Suppressor macrophage (primary cell): Measurements from ENCODE around the gene HSD3B7.

ENCODE experiments used
- DNase-seq, 4 experiments: peaks; one replicate each; pipeline ENCODE4 v3.0.0-alpha.2; 2020 to 2022

HSD3B7 gene

DNA sequence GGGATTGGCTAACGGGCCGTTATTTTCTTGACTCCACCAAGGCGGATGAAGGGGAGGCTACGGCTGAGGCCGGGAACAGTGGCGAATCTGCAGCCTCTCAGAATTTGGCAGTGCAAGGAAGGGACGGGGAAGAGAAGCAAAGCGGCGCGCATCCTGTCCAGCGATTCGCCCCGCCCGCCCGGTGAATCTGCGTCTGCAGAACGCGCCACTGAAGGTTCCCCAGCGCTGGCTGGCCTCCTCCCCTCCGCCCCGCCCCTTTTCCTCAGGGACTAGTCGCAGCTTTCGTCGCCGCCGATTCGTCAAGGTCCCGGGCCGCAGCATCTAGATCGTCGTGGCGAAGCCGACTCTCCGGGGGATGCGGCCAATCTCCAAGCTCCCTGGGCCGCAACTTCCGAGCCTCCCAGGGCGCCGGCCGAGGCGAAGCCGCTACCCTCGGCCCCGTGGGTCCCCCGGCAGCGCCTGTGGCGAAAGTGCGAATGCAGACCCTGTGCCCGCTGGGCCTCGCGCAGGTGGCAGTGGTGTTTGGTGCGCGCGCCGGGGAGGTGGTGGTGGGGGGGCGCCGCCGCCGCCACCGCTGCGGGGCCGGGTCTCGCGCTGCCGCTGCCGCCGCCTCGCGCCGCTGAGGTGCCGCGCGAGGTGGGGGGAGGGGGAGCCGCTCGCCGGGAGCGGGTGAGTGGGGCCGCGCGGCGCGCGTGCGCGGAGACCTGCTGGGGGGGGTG lies 27.4 kb upstream of the HSD3B7 start, which contains the start of gene SETD1A:
Gene SETD1A, plus strand, starts transcription at position 299 of the 719 bp plus-strand sequence. CDS start 978 bp downstream, outside the sequence.
- peak; percentile 97 to 99 (median 98) for DNase-seq

DNA sequence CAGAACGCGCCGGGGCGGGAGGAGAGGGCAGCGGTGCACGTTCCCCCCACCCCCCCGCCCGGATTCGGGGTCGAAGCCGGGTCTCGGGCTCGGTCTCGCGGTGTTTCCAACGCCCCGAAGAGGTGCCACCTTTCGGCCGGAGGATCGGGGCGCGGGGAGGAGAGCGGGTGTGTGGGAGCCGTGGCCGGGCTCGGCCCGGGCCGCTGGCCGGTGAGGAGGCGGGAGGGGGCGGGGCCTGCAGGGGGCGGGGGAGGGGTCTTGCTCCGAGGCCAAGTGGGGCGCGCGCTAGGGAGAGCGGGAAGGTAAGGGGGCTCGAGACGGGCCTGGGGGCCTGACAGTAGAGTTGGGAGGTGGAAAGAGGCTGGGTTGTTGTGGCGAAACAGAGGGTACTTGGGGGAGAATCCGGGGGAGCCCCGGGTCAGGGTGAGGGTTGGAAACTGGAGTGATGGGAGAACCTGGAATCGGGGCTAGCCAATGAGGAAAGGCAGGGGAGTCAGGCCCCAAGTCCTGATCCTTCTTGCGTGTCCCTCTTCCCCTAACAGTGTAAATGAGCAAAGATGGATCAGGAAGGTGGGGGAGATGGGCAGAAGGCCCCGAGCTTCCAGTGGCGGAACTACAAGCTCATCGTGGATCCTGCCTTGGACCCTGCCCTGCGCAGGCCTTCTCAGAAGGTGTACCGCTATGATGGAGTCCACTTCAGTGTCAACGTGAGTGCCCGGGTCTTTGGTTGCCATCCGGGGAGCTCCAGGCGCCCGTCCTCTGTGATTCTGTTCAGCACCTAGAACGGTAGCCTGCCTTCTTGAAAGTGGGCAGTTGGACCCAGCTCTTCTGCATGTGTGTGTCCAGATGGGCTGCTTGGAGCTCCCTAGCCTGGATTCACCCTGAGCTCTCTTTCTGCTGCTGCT lies 26.6 kb upstream of the HSD3B7 start:
- DNase-seq, result peak; percentile 38 to 77 (median 64)

DNA sequence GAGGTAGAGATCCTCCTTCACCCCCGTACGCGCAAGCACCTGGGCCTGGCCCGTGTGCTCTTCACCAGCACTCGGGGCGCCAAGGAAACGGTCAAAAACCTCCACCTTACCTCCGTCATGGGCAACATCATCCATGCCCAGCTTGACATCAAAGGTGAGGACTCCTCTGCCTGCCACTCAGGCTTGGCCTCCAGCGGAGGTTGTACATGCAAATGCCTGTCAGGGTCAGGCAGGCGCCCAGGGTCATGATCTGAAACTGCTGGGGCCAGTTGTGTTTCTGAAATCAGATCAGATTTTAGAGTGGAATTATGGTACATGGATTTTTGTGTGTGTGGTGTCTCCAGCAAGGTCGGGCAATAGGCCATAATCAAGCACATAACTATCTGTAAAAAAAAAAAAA lies 23.6 kb upstream of the HSD3B7 start:
- no peak for DNase-seq

DNA sequence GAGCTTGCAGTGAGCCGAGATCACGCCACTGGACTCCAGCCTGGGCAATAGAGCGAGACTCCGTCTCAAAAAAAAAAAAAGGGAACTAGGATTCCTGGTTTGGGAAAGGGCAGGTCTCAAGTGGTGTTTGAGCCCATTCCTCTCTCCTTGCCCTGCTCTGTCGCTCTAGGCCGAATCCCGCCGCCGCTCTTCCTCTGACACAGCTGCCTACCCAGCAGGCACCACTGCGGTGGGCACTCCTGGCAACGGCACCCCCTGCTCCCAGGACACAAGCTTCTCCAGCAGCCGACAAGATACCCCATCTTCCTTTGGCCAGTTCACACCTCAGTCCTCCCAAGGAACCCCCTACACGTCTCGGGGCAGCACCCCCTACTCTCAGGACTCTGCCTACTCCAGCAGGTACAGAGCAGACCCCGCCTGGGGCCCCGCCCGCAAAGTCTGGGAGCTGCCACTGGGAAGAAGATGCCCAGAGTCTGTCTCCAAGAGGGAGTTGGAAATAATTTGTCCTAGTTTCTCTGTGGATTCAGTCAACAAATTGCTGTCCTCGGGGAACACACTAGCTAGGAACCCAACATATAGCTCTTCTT lies 21.0 kb upstream of the HSD3B7 start:
- no peak for DNase-seq

DNA sequence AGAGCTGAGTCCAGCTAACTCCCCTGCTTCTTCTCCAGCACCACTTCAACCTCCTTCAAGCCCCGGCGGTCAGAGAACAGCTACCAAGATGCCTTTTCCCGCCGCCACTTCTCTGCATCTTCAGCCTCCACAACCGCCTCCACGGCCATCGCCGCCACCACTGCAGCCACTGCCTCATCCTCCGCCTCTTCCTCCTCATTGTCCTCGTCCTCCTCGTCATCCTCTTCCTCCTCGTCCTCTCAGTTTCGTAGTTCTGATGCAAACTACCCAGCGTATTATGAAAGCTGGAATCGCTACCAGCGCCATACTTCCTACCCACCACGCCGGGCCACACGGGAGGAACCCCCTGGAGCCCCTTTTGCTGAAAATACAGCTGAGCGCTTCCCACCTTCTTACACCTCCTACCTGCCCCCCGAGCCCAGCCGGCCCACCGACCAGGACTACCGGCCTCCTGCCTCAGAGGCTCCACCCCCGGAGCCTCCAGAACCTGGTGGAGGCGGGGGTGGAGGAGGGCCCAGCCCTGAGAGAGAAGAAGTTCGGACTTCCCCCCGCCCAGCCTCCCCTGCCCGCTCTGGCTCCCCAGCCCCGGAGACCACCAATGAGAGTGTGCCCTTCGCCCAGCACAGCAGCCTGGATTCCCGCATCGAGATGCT lies 20.3 kb upstream of the HSD3B7 start:
- peak in 1 of 4 experiments; percentile 26 for DNase-seq

DNA sequence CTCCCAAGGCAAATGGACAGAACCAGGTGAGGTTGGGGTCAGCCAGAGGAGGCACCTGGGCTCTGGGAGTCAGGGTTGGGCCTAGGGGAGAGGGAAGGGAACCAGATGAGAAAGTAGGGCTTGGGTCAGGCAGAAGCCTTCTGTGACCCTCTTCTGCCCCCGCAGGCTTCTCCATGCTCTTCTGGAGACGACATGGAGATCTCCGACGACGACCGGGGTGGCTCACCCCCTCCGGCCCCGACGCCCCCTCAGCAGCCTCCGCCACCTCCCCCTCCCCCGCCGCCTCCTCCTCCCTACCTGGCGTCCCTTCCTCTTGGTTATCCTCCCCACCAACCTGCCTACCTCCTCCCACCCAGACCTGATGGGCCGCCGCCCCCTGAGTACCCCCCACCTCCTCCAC lies 19.6 kb upstream of the HSD3B7 start:
- DNase-seq, result no peak

DNA sequence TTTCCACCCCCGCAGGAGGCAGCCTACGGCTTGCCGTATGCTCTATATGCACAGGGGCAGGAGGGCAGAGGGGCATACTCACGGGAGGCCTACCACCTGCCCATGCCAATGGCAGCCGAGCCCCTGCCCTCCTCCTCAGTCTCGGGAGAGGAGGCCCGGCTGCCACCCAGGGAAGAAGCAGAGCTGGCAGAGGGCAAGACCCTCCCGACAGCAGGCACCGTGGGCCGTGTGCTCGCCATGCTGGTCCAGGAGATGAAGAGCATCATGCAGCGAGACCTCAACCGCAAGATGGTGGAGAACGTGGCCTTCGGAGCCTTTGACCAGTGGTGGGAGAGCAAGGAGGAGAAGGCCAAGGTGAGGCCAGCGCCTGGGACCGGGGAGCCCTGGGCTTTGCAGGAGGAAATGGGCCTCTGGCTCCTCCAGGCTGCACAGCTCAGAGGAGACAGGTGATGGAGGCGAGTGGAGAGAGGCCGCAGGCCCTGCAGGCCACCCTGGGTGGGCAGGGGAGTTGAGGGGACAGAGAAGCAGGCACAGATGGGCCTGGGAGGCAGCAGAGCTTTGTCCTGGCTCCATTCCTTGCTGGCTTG lies 18.9 kb upstream of the HSD3B7 start:
- no peak for DNase-seq

DNA sequence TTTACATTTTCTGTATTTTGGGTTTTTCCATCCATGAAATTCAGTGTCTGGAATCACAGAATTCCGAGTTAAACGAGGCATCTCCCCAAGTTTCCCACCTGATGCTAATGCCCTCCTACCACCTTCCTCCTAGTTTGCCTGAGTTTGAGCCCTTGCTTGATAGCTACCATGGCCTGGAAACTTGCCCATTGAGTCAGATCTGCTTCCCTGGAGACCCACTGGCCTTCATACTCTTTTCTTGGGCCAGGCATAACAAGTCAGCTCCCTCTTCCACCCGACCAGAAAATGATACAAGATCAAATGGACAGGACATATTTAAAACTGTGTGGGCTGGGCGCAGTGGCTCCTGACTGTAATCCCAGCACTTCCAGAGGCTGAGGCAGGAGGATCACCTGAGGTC lies 17.2 kb upstream of the HSD3B7 start:
- no peak for DNase-seq

DNA sequence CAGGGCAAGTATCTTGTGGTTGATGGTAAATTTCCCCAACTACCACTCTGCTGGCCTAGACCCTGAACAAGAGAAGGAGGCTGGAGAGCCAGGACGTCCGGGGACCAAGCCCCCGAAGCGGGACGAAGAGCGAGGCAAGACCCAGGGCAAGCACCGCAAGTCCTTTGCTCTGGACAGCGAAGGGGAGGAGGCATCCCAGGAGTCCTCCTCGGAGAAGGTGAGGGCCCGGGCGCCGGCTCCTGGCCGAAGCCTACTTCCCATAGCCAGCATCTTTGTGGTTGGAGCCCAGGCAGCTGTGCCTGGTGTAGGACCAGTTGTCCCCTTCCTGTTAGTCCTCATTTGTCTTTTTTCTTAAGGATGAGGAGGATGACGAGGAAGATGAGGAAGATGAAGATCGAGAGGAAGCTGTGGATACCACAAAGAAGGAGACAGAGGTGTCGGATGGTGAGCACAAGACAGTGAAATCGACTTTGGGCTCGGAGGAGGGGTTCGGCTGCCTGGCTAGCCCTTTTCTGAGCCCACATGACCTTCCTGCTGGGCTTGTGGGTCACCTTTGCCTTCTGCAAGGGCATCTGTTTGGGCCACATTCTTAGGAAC lies 15.7 kb upstream of the HSD3B7 start:
- DNase-seq, result no peak

DNA sequence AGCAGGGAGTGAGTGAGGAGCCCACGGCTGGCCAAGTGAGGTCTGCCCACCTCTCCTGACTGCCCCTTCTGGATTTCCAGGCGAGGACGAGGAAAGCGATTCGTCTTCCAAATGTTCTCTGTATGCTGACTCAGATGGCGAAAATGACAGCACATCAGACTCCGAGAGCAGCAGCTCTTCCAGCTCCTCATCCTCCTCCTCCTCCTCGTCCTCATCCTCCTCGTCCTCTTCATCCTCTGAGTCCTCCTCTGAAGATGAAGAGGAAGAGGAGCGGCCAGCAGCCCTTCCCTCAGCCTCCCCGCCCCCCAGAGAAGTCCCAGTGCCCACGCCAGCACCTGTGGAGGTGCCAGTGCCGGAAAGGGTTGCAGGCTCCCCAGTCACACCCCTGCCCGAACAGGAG lies 13.7 kb upstream of the HSD3B7 start:
- no peak for DNase-seq

DNA sequence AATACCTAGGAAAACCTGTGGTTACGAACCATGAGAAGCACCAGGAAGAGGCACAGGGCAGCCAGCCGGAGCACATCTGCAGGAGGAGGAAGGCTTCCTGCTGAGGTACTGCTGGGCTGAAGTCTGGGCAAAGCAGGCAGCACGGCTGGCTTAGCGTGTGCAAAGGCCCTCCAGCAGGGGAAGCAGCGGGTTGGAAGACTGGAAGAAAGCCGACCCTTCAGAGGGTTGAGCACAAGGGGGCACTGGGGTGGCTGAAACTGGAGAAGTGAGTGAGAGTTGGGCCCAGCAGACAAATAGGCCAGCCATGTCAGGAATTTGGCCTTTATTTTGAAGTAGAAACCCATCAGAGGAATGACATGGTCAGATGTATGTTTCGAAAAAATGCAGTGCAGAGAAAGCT lies 12.1 kb upstream of the HSD3B7 start:
- DNase-seq, result no peak

DNA sequence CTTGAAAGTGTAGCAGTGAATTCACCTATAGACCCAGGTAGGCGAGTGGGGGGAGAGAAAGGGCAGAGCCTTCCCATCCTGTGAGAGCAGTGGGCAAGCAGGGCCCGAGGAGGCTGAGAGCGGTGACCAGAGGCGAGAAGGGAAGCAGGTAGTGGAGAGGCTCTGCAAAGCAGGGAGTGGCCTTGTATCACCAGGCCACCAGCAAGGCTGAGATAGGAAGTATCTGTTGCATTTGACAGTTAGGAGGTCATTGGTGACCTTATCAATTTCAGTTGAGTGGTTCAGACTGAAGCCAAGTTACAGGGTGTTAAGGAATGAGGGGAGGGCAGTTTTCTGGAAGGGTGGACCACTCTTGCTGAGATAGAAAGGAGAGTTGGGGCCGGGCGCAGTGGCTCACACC lies 10.7 kb upstream of the HSD3B7 start:
- no peak for DNase-seq

DNA sequence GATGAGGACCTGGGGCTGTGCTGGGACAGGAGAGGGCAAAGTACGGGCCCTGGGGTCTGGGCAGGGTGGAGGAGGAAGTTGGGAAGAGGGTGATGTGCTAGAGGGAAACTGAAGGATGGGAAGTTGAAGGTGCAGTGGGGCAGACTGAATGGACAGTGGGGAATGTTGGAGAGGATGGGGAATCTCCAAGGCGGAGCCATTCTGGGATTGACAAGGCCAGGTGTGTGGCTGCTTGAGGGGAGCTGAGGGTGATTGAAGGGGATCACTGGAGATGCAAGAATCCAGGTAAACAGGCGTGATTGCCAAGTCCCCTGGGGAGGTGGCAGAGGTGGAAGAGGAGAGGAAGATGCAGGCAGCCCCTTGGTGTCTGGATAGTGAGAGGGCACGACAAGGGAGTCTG lies 8.5 kb upstream of the HSD3B7 start:
- DNase-seq, result no peak

DNA sequence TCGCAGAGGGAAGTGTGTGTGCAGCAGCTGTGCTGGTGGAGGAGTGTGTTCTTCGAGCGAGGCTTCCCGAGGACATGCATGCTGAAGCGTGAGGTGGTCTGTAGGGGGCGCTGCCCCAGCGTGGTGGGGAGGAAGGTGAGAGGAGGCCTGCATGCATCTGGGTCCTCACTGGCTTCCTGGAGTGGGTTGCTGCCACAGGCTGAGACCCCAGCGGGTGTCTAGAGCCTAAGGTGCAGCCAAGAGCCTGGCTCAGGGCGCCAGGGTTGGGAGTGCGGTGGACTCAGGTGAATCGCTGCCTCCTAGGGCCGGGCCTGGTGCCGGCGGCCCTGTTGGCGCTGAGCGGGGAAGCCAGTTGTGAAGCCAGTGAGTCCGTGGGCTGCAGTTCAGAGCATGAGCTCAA lies 7.5 kb upstream of the HSD3B7 start:
- peak in 1 of 4 experiments; percentile 52 for DNase-seq

DNA sequence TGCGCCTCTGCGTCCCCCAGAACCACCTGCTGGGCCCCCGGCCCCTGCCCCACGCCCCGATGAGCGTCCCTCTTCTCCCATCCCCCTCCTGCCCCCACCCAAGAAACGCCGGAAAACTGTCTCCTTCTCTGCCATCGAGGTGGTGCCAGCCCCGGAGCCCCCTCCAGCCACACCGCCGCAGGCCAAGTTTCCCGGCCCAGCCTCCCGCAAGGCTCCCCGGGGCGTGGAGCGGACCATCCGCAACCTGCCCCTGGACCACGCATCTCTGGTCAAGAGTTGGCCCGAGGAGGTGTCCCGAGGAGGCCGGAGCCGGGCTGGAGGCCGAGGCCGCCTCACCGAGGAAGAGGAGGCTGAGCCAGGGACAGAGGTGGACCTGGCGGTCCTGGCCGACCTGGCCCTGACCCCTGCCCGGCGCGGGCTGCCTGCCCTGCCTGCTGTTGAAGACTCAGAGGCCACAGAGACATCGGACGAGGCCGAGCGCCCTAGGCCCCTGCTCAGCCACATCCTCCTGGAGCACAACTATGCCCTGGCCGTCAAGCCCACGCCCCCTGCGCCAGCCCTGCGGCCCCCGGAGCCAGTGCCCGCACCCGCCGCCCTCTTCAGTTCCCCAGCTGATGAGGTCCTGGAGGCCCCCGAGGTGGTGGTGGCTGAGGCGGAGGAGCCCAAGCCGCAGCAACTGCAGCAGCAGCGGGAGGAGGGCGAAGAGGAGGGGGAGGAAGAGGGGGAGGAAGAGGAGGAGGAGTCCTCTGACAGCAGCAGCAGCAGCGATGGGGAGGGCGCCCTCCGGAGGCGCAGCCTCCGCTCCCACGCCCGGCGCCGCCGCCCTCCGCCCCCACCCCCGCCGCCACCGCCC lies 5.6 kb upstream of the HSD3B7 start:
- DNase-seq, result no peak

DNA sequence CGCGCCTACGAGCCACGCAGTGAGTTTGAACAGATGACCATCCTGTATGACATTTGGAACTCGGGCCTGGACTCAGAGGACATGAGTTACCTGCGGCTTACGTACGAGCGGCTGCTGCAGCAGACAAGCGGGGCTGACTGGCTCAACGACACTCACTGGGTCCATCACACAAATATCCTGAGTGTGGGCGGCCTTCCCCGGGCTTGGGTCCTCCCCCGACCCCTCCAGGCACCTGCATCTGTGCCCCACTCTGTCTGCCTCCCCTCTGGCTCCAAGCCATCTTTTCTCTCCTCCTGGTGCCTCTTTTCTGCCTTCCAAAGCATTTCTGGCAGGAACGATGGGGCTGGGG lies 5.0 kb upstream of the HSD3B7 start:
- no peak for DNase-seq

DNA sequence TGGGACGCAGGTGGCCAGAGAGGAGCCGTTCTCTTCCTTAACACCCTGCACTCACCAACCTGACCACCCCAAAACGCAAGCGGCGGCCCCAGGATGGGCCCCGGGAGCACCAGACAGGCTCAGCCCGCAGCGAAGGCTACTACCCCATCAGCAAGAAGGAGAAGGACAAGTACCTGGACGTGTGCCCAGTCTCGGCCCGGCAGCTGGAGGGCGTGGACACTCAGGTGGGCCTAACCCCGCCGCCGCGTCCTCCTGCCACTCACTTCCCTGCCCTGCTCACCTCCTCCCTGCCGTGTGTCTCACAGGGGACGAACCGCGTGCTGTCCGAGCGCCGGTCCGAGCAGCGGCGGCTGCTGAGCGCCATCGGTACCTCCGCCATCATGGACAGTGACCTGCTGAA lies 4.6 kb upstream of the HSD3B7 start:
- DNase-seq, result no peak

DNA sequence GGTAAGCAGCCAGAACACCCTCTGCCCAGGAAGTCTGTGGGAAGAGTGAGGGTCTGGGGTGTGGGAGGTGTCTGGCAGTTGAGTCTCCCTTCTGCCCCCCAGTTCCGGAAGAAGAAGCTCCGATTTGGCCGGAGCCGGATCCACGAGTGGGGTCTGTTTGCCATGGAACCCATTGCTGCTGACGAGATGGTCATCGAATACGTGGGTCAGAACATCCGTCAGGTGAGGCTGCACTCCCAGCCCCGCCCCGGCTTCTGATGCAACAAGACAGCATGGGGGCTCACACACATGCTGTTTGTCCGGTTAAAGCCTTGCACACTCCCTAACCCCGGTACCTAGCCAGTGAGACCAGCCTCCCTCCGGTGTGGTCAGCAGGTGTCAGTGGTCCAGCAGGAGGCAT lies 4.0 kb upstream of the HSD3B7 start:
- DNase-seq, result no peak

DNA sequence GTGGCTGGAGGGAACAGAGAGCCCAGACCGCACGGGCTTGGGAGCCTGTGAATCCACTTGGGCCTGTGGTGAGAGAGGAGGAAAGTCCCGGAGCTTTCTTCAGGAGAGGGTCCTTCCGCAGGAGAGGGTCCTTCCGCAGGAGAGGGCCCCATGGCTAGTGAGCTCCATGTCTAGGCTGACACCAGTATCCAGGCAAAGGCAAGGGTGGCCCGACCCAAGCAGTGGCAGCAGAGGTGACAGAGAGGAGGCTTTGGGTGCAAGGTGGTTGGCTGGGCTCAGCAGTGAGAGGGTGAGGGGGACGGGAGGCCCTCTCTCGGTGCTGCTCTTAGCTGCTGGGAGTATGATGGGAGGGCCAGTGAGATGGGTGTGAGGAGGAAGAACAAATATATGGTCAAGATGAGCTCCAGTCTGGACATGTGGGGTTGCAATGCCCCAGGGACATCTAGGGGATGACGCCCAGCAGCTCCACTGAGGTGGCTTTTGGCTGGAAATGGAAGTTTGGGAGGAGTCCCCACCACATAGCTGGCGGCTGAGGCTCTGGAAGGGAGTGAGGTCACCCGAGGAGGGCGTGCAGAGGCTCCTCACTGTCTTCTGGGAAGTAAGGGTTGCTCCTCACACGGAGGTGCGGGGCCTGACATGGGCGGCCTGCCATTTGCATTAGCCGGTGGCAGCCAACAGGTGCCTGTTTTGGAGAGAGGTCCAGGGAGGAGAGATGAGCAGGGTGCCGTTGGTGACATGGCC lies 2.3 kb upstream of the HSD3B7 start:
- DNase-seq, result no peak

DNA sequence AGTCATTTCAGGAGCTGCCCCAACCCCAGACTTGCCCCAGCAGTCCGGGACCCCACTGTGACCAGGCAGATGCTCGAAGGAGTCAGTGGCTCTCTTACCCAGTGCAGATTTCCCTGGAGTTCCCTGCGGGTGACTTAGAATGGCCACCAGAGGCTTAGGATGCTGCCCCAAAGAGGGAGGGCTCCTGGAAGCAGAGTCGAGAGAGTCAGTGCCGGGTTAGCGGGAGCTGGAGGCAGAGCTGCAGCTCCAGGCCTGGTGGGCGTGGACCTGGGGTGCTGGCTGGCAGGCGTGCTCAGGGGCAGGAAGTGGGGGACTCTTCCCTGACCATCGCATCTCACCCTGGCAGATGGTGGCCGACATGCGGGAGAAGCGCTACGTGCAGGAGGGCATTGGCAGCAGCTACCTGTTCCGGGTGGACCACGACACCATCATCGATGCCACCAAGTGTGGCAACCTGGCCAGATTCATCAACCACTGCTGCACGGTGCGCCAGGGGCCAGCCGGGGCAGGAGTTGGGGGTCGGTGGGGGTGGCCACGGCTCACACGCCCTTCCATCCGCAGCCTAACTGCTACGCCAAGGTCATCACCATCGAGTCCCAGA lies 1.6 kb upstream of the HSD3B7 start:
- no peak for DNase-seq
